Osteocyte (in vitro differentiated cells): ENCODE data around the gene F10. TPM values are rescaled to one million over a fixed set of nuclear protein-coding genes. Genes with fewer than 3 reads are reported as not detected.

Experiments used
- DNase-seq: peaks from one replicate; pipeline ENCODE4 v3.0.0; 2021; ENCODE audit warnings: mixed read lengths; ENCODE audit not compliant: unreplicated experiment; ENCODE audit errors: extremely low spot score
- H3K27ac Mint-ChIP-seq: one replicate; pipeline ENCODE4 v1.8.0; 2021; ENCODE audit warnings: mild to moderate bottlenecking, mixed read lengths; ENCODE audit not compliant: unreplicated experiment
- H3K27me3 Mint-ChIP-seq: one replicate; pipeline ENCODE4 v1.8.0; 2021; ENCODE audit warnings: mixed read lengths; ENCODE audit not compliant: unreplicated experiment
- H3K36me3 Mint-ChIP-seq: one replicate; pipeline ENCODE4 v1.8.0; 2021; ENCODE audit warnings: mixed read lengths; ENCODE audit not compliant: unreplicated experiment
- H3K4me1 Mint-ChIP-seq: one replicate; pipeline ENCODE4 v1.8.0; 2021; ENCODE audit warnings: mixed read lengths; ENCODE audit not compliant: unreplicated experiment
- H3K4me3 Mint-ChIP-seq: one replicate; pipeline ENCODE4 v1.8.0; 2021; ENCODE audit warnings: mild to moderate bottlenecking, moderate library complexity, mixed read lengths; ENCODE audit not compliant: unreplicated experiment
- H3K9me3 Mint-ChIP-seq: one replicate; pipeline ENCODE4 v1.8.0; 2021; ENCODE audit warnings: mixed read lengths; ENCODE audit not compliant: unreplicated experiment
- CTCF ChIP-seq: fragments of 200-600 bp; sonication (generic); IDR thresholded peaks from 2 replicates; pipeline ENCODE4 v1.5.0; 2021; ENCODE audit warnings: antibody characterized with exemption, mild to moderate bottlenecking, moderate library complexity
- total RNA-seq: library from RNA; stranded (reverse); gene quantifications from 2 replicates; pipeline ENCODE4 v1.2.1, GENCODE V29; 2021

Gene F10
- total RNA-seq, 1 donor from 2014 or later: 1.8 TPM

- Mint-ChIP-seq H3K27ac (no peak overlapping the region), H3K36me3 (peaks cover 4% of the 10 kb centered on the region), H3K27me3 (no peaks in the 10 kb centered on the region), H3K4me1 (peaks cover 15% of the 10 kb centered on the region), H3K9me3 (peaks cover 8% of the 10 kb centered on the region), H3K4me3 (no peak overlapping the region)
- DNase-seq: no peak
- TF ChIP-seq CTCF: no peak
Measured at GRCh38 chr13:113162783-113163685, 40.4 kb downstream of the F10 start.

DNA sequence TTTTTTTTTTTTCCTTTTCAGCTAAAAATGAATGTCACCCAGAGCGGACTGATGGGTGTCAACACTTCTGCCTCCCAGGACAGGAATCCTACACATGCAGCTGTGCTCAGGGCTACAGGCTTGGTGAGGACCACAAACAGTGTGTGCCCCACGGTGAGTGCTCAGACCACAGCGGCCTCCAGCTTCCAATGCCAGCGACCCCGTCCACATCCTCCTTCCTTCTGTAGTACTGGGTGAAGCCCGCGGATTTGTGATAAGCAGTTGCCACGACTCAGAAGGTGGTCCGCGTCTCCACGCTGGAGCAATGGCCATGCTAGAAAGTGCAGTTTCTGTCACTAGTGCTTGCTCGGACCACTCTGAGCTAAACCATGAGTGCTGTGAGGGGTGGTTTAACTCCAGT, 41.9 kb downstream of the F10 start:
- peaks cover 8% of the 10 kb centered on the region for H3K9me3 Mint-ChIP-seq
- DNase-seq: no peak
- no peak overlapping the region for H3K4me3 Mint-ChIP-seq
- H3K27ac Mint-ChIP-seq: no peak overlapping the region
- peaks cover 14% of the 10 kb centered on the region for H3K36me3 Mint-ChIP-seq
- TF ChIP-seq CTCF: no peak
- peaks cover 15% of the 10 kb centered on the region for H3K4me1 Mint-ChIP-seq
- no peaks in the 10 kb centered on the region for H3K27me3 Mint-ChIP-seq

GRCh38 chr13:113166266-113166665, 43.7 kb downstream of the F10 start:
- no peak for TF ChIP-seq CTCF
- Mint-ChIP-seq H3K4me1 (peaks cover 15% of the 10 kb centered on the region), H3K27me3 (no peaks in the 10 kb centered on the region), H3K4me3 (no peak overlapping the region), H3K36me3 (peaks cover 22% of the 10 kb centered on the region), H3K9me3 (peaks cover 8% of the 10 kb centered on the region), H3K27ac (peak overlapping the region; percentile 58)
- no peak for DNase-seq

- H3K4me3 Mint-ChIP-seq: no peak overlapping the region
- peaks cover 27% of the 10 kb centered on the region for H3K36me3 Mint-ChIP-seq
- DNase-seq: no peak
- H3K4me1 Mint-ChIP-seq: peaks cover 15% of the 10 kb centered on the region
- H3K27me3 Mint-ChIP-seq: no peaks in the 10 kb centered on the region
- H3K9me3 Mint-ChIP-seq: peaks cover 8% of the 10 kb centered on the region
- TF ChIP-seq CTCF: no peak
- no peak overlapping the region for H3K27ac Mint-ChIP-seq
Measured at GRCh38 chr13:113166681-113167080, 44.1 kb downstream of the F10 start.

GRCh38 chr13:113167155-113167554, 44.6 kb downstream of the F10 start:
- Mint-ChIP-seq H3K4me3 (no peak overlapping the region), H3K27me3 (no peaks in the 10 kb centered on the region), H3K27ac (no peak overlapping the region), H3K9me3 (peaks cover 8% of the 10 kb centered on the region), H3K36me3 (peaks cover 29% of the 10 kb centered on the region), H3K4me1 (peaks cover 15% of the 10 kb centered on the region)
- no peak for TF ChIP-seq CTCF
- no peak for DNase-seq
